MG63 (cell line): ENCODE data around the gene OR2V1. TPM values are rescaled to one million over a fixed set of nuclear protein-coding genes. Genes with fewer than 3 reads are reported as not detected.
"Not testable (repeated sequence)": the region's sequence is repeated elsewhere in the genome, so short reads cannot be mapped to it uniquely, and the experiment has no call there.

ENCODE experiments used
- DNase-seq: peaks from one replicate; pipeline ENCODE4 v3.0.0-alpha.2; 2020
- H3K27me3 ChIP-seq: fragments of 250-450 bp; sonication (Bioruptor Pico); 2 replicates; pipeline ENCODE4 v1.5.1; 2020; ENCODE audit warnings: mild to moderate bottlenecking, moderate library complexity
- H3K36me3 ChIP-seq: fragments of 250-450 bp; sonication (Bioruptor Pico); 2 replicates; pipeline ENCODE4 v1.5.1; 2020; ENCODE audit warnings: mild to moderate bottlenecking, moderate library complexity
- H3K4me3 ChIP-seq: fragments of 250-450 bp; sonication (Bioruptor Pico); 2 replicates; pipeline ENCODE4 v1.5.1; 2020; ENCODE audit warnings: mild to moderate bottlenecking, moderate library complexity
- H3K9me3 ChIP-seq: fragments of 250-450 bp; sonication (Bioruptor Pico); 2 replicates; pipeline ENCODE4 v1.5.1; 2020; ENCODE audit warnings: mild to moderate bottlenecking, moderate library complexity
- total RNA-seq: library from RNA; depleted of rRNA; stranded (reverse); fragments of >200 nt; shearing (Covaris generic); gene quantifications from 2 replicates; pipeline ENCODE4 v1.2.3, GENCODE V29; 2014; ENCODE audit warnings: low replicate concordance

The OR2V1 gene
- total RNA-seq, 1 experiment from 2014 or later = not detected

DNA sequence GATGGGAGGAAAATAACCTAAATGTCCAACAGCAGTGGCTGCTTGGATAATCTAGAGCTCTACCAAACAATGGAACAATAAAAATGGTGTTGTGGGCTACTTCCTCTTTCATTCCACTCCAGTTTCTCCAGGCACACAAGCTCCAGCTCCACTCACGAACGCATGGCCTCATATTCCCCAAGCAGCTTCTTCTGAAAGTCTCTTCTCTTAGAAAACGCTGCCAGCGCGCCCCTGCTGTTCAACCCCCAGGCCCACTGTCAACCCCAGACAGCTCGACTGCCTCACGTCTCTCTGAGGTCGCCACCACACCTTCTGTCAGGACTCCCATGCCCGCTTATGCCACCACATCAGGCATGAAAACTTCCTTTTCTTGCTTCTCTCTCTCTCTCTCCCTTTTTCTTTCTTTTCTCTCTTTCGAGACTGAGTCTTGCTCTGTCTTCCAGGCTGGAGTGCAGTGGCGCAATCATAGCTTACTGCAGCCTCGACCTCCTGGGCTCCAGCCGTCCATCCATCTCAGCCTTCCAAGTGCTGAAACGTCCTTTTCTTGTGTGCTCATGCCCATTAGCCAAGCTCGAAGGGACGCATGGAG, 32.6 kb upstream of the OR2V1 start:
- Histone ChIP-seq H3K36me3 (no peaks in the 10 kb centered on the region), H3K4me3 (no peak overlapping the region), H3K27me3 (0 out of 2 replicates have a peak, but pooled peaks cover 3% of the 10 kb centered on the region), H3K9me3 (no peaks in the 10 kb centered on the region)
- no peak for DNase-seq

- no peaks in the 10 kb centered on the region for H3K9me3 ChIP-seq
- peak overlapping the region; percentile 27 for H3K4me3 ChIP-seq
- peaks cover 12% of the 10 kb centered on the region; the same call in 1 of the 2 replicates for H3K27me3 ChIP-seq
- no peaks in the 10 kb centered on the region for H3K36me3 ChIP-seq
- no peak for DNase-seq
Measured at GRCh38 chr5:181161534-181162175, 30.7 kb upstream of the OR2V1 start.

GRCh38 chr5:181160755-181161533, 30.0 kb upstream of the OR2V1 start:
- DNase-seq, H3K36me3 ChIP-seq: not testable (repeated sequence)

GRCh38 chr5:181160152-181160754, 29.3 kb upstream of the OR2V1 start:
- peak; percentile 55 for DNase-seq
- Histone ChIP-seq H3K9me3 (no peaks in the 10 kb centered on the region), H3K27me3 (peaks cover 12% of the 10 kb centered on the region; the same call in 1 of the 2 replicates), H3K4me3 (no peak overlapping the region), H3K36me3 (no peaks in the 10 kb centered on the region)

More at GRCh38 chr5:181160755-181161533, 30.0 kb upstream of the OR2V1 start:
- peak overlapping the region; percentile 27 for H3K4me3 ChIP-seq
- not testable (repeated sequence) for H3K9me3 ChIP-seq
- H3K27me3 ChIP-seq = peaks cover 12% of the 10 kb centered on the region; the same call in 1 of the 2 replicates

- no peak overlapping the region for H3K4me3 ChIP-seq
- peak; percentile 82 for DNase-seq
- no peaks in the 10 kb centered on the region for H3K9me3 ChIP-seq
- H3K27me3 ChIP-seq = peaks cover 12% of the 10 kb centered on the region; the same call in 1 of the 2 replicates
- H3K36me3 ChIP-seq = no peaks in the 10 kb centered on the region
Measured at GRCh38 chr5:181159286-181160151, 28.6 kb upstream of the OR2V1 start.

DNA sequence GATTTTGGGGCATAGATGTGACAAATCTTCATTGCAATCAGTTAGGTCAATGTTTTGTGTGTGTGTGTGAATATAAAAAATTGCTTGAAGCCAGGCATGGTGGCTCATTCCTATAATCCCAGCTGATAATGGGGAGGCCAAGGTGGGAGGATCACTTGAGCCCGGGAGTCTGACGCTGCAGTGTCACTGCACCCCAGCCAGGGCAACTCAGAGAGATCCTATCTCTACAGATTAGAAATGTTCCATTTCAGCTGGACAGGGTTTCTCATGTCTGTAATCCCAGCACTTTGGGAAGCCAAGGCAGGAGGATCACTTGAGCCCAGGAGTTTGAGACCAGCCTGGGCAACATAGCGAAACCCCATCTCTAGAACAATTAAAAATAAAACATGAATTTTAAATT, 27.9 kb upstream of the OR2V1 start:
- Histone ChIP-seq H3K4me3 (no peak overlapping the region), H3K9me3 (no peaks in the 10 kb centered on the region), H3K36me3 (no peaks in the 10 kb centered on the region), H3K27me3 (peaks cover 12% of the 10 kb centered on the region; the same call in 1 of the 2 replicates)
- DNase-seq = no peak

- peaks cover 12% of the 10 kb centered on the region; the same call in 1 of the 2 replicates for H3K27me3 ChIP-seq
- H3K4me3 ChIP-seq = no peak overlapping the region
- no peaks in the 10 kb centered on the region for H3K36me3 ChIP-seq
- no peak for DNase-seq
- no peaks in the 10 kb centered on the region for H3K9me3 ChIP-seq
Measured at GRCh38 chr5:181156758-181157157, 25.8 kb upstream of the OR2V1 start.

DNA sequence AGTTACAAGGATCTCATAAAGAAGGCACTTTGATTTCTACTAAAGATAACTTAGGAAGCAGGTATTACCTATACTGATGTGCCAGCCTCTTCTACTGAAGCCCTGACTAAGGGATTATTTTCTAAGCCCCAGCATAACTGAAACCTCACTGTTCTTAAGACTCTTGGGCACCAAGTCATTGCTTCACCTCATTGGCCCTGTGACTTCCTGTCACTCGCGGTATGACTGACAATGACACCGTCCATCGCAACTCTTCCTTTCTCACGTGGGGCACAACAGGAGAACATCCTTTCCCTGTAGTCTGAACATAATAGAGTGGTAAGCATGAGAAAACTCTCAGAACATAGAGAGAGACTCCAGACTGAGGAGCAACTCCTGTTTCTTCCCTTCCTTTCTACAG, 22.8 kb upstream of the OR2V1 start:
- Histone ChIP-seq H3K27me3 (peaks cover 10% of the 10 kb centered on the region; the same call in 1 of the 2 replicates), H3K4me3 (no peak overlapping the region), H3K9me3 (no peaks in the 10 kb centered on the region), H3K36me3 (no peaks in the 10 kb centered on the region)
- no peak for DNase-seq

GRCh38 chr5:181152406-181152805, 21.4 kb upstream of the OR2V1 start:
- H3K27me3 ChIP-seq = peaks cover 6% of the 10 kb centered on the region; the same call in 1 of the 2 replicates
- no peak for DNase-seq
- H3K36me3 ChIP-seq = no peaks in the 10 kb centered on the region
- H3K4me3 ChIP-seq = no peak overlapping the region
- no peaks in the 10 kb centered on the region for H3K9me3 ChIP-seq

DNA sequence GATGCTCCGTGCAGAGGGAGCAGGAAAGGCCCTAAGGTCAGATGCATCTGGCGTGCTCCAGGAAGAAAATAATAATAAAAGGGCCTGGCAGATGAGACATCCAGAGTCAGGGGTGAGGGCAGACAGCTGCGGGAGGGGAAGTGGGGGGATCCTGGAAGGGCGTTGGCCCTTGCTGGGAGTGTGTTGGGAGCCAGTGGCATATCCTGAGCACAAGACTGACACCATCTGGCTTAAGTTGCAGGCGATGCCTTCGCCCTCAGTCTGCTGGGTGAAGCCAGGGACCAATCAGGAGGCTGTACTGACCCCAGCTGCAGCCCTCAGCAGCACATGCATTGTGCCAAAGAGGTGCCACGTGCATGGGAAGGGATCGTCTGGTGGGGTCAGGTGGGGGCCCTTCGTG, 20.2 kb upstream of the OR2V1 start:
- Histone ChIP-seq H3K27me3 (peaks cover 3% of the 10 kb centered on the region), H3K4me3 (no peak overlapping the region), H3K9me3 (no peaks in the 10 kb centered on the region), H3K36me3 (no peaks in the 10 kb centered on the region)
- no peak for DNase-seq

DNA sequence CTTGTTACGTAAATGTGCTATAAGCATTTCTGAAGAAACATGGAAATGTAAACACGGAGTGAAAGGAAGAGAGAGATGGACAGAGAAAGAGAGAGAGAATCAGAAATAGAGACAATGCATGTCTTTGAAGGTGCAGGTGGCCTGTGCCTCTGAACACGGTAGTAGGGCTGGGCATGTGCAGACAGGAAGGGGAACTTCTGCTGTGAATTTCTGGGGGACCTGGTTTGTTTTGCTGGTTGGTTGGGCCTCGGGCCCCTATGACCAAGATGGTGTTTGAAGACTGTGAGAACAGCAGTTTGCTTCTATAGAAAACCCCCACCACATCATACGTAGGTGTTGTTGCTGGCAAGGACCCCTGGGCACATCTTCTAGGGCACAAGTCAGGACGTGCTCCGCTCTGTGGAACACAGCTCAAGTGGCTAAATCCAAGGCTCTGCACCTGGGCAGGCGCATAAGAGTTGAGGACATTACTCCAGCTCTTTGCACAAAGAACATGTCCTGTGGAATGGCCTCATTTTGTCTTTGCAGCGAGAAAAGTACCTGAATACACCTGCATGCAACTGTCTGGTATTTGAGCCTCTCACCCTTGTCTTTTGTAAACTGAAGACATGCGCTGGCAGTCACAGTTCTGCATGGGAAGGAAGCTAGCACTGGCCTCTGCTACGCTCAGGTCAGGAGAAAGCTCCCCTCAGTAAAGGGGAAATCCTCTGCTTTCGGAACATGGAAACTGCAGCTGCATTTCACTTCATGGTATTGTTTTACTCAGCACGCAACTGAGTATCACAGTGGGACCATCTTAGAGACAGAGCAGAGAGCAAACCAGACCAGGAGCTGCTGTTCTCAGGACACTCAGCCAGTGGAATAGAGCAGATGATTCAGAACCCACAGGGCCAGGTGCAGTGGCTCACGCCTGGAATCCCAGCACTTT, 19.1 kb upstream of the OR2V1 start:
- Histone ChIP-seq H3K27me3 (peaks cover 11% of the 10 kb centered on the region), H3K9me3 (peaks cover 6% of the 10 kb centered on the region), H3K4me3 (no peak overlapping the region), H3K36me3 (no peaks in the 10 kb centered on the region)
- no peak for DNase-seq

DNA sequence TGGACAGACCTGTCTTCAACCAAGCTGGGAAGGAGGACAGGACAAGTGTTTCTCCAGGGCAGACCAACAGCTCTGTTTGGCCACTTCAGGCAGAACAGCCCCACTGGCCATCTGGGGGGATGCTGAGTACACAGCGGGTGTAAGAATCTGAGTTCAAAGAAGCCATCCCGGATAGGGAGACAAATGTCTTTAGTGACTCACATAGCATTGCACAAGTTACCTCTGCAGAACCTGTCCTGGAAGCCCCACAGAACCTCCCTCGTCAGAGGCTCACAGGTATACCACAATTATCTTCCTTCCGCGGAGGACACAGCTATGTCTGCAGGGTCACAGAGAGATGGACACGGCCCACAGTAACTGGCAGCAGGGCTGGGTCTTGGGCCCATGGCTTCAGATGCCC, 18.4 kb upstream of the OR2V1 start:
- no peak for DNase-seq
- H3K27me3 ChIP-seq = peaks cover 12% of the 10 kb centered on the region
- no peak overlapping the region for H3K4me3 ChIP-seq
- no peaks in the 10 kb centered on the region for H3K36me3 ChIP-seq
- peaks cover 13% of the 10 kb centered on the region for H3K9me3 ChIP-seq

- not testable (repeated sequence) for H3K36me3 ChIP-seq, H3K4me3 ChIP-seq, DNase-seq
- H3K27me3 ChIP-seq = peaks cover 17% of the 10 kb centered on the region
- peaks cover 13% of the 10 kb centered on the region for H3K9me3 ChIP-seq
Measured at GRCh38 chr5:181146927-181147636, 16.1 kb upstream of the OR2V1 start, which contains the start of gene OR2V2. Gene OR2V2, plus strand, starts transcription at chr5:181147586. Its CDS starts 7,357 bp downstream, at chr5:181154943.

DNA sequence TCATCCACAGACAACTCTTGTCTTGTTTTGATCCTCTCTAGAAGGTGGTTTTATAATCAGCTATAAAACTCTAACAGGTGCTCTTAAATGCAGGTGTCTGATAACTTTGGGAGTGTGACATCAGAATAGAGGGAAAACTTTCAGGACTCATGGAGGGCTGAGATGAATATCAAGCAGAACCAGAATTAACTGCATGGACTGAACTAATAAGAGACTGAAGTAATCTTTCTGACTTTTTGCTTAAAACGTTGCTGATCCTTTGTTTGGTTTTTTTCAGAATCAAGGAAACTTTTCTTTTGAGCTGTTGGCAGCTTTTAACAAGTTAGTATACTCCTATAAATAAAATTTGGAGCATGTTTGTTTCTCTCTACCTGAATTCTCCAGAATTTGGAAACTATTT, 14.2 kb upstream of the OR2V1 start:
- Histone ChIP-seq H3K4me3 (no peak overlapping the region), H3K27me3 (peaks cover 32% of the 10 kb centered on the region), H3K36me3 (no peaks in the 10 kb centered on the region), H3K9me3 (peaks cover 14% of the 10 kb centered on the region)
- DNase-seq = no peak

GRCh38 chr5:181142054-181142453, 11.1 kb upstream of the OR2V1 start:
- no peak for DNase-seq
- no peak overlapping the region for H3K4me3 ChIP-seq

More at GRCh38 chr5:181142054-181142453, 11.1 kb upstream of the OR2V1 start:
- peaks cover 32% of the 10 kb centered on the region for H3K27me3 ChIP-seq
- H3K9me3 ChIP-seq = peaks cover 14% of the 10 kb centered on the region
- H3K36me3 ChIP-seq = no peaks in the 10 kb centered on the region
